DMS153 treated with DMSO at 0.1 percent for 48 hours (cell line): Measurements from ENCODE around the gene F12.
A peak's percentile ranks its signal among the peaks of the same experiment; 100 is the strongest.
"Not testable (repeated sequence)": the region's sequence is repeated elsewhere in the genome, so short reads cannot be mapped to it uniquely, and the experiment has no call there.

Experiments
- DNase-seq: peaks from one replicate; lab custom pipeline; 2025; ENCODE audit not compliant: unreplicated experiment; lab: John Stamatoyannopoulos, UW

Gene F12

DNA sequence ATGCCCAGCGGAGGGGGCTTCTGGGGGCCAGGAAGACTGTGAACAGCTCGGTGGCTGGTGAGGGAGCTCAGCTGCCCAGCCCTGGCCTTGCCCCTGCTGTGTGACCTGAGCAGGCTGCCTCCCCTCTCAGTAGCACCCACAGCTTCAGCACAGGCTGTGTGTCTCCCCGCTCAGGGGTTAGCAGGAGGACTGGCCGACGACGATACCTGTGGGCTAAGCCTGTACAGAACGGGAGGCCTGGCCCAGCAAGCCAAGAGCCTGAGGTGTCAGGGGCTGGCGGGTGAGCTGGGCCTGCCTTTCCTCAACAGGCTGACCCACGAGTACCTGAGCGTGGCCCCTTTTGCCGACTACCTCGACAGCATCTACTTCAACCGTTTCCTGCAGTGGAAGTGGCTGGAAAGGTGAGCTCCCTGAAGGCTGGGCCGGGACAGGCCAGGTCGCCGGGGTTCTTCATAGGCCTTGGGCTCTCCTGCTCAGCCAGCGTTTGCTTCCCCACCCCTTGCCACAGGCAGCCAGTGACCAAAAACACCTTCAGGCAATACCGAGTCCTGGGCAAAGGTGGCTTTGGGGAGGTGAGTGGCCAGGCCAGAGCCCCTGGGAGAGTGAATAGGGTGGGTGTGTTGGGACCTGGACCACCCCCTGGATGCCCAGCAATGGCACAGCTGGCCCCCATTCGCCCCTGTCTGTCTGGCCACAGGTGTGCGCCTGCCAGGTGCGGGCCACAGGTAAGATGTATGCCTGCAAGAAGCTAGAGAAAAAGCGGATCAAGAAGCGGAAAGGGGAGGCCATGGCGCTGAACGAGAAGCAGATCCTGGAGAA lies 23.7 kb upstream of the F12 start:
- DNase-seq = no peak

DNA sequence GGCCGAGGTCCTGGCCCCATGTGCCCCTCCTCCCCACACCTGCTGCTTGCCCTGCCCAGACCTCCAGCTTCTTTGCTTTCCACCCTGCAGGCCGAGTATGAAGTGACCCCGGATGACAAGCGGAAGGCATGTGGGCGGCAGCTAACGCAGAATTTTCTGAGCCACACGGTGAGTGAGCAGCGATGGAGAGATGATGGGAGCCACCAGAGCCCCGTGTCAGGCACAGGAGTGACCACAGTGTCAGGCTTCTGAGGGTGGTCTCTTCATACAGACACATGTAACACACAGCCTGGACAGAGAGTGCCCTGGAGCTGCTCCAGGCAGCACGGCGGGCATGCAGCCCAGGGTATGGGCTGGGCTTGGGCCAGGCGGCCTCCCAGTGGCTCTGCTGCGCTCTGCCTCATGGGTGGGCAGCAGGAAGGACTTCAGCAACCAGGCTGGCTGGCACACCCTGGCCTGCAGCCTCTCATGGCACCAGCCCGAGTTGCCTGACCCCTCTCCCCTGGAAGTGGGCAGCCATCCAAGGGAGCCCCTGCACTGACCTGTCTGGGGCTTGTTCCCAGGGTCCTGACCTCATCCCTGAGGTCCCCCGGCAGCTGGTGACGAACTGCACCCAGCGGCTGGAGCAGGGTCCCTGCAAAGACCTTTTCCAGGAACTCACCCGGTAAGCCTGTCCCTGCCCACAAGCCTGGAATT lies 22.9 kb upstream of the F12 start:
- DNase-seq = no peak

GRCh38 chr5:177431317-177432142 lies 22.2 kb upstream of the F12 start:
- DNase-seq = no peak

DNA sequence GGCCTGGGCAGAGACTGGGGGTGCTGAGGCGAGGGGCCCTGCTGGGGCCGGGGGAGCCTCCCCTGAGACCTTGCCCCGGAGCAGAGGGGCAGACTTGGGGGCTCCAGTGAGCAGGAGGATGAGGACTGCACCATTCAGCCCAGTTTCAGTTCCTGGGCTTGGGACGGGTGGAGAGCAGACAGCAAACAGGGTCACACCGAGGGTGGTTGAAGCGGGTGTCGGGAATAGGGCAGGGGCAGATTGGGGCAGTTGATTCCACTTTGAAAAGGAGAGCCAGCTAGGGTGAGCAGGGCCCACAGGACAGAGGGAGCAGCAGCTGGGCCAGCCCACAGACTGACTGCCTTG lies 21.6 kb upstream of the F12 start:
- no peak for DNase-seq

- no peak for DNase-seq
These were observed 21.0 kb upstream of the F12 start for GRCh38 chr5:177430140-177430951.

DNA sequence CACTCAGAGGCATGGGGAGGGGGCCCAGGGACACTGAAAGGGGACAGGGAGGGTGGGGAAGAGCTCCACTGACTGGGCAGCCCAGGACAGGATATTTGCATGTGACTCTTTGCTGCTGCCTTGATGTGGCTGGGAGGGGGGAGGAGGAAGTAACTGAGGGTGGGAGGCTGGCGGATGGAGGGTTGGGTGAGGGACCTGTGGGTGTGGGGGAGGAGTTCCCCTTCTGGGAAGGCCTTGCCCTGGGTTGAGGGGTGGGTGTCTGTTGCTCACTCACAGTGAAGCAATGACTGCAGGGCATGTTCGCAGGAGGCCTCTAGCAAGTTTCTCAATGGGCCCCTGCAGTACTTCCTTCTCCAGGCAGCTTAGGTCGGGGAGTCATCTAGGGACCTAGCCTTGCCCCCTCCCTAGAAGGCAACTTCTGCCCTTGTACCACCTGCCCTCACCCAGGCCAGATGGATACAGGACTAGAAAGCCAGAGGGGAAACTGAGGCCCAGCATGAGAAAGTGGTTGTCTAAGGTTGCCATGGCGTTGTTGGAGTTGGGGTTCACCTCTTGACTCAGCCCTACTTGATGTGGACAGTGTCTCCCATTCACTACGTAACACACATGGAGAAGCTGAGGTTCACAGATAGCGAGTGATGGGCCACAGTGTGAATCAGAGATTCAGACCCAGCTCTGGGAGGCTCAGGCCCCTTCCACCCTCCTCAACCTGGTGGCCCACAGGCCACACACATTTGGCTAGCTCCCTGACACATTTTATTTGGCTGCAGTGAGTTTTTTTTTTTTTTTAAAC lies 20.1 kb upstream of the F12 start:
- DNase-seq = no peak

- DNase-seq = no peak
These were observed 19.3 kb upstream of the F12 start for GRCh38 chr5:177428574-177429217.

DNA sequence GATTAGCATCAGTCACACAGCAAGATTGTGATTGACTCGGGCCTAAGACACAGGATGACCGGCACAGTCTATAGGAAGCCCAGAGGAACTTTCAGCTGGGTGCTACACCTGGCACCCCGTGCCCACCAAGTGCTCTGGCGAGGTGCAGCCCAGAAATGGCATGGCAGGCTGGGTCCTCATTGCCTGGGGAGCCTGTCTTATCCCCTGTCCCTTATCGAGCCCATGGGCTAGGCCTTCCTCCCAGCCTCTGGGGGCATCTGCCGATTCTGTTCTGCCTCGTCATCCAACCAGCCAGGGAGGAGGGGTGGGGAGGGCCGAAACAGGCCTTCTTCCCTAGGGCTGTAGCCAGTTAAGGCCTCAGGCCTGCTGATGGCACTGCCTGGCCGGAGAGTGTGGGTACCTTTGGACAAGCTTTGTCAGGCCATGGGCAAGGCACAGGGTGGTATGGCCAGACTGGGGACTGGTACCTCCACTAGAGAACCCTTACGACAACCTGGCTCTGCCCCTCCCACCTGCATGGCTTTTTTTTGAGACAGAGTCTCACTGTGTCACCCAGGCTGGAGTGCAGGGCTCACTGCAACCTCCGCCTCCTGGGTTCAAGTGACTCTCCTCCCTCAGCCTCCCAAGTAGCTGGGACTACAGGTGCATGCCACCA lies 18.7 kb upstream of the F12 start:
- no peak for DNase-seq

DNA sequence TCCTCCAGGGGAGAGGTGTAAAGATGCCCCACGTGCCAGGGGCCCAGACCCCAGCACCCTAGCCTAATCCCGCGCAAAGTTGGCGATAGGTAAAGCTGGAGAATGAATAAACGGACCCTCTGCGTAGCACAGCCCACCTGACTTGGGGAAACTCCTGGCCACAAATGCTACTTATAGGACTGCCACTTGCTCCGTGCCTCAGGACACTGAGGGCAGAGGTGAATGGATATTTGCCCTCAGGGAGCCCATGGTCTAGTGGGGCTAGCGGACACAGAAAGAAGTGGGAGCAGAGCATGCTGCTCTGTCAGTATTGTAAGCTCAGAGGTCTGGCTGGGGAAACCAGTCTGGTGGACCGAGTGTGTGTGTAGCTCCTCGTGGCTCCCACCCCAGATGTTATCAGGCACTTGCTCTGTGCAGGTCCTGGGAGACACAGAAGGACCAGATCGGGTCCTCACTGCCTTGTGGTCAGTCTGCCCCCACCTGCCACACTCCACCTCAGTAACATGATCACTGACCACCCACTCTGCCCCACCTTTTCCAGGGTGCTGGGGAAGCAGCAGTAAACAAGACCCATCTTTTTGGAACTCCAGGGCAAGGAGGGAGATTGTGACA lies 18.0 kb upstream of the F12 start:
- no peak for DNase-seq

DNA sequence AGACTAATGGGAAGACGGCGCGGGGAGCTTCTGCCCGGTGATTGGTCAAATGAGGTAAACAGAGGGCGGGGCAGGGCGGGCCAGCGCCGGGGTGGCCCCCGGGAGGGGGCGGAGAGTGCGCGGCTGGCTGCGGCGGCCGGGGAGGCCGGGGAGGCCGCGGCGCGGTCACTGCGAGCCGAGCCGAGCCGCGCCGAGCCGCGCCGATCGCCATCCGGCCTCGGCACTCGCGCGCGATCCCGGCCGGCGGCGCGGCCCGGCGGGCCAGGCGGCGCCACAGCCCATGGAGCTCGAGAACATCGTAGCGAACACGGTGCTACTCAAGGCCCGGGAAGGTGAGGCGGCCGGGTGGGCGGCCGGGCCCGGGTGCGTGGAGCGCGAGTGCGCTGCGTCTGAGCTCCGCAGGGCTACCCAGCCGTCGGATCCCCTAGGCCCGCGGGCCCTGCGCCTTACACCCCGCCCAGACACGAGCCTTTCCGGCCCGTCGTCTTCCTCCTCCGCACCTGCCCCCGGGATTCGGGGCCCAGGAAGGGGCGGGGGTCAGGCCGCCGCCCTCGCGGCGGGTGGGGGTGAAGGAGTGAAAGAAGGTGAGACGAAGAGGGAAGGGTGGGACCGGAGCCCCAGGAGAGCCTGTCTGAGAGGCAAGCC lies 17.3 kb upstream of the F12 start, which contains the start of gene GRK6:
TSS of gene GRK6 (plus strand) at position 111 of the 645 bp plus-strand sequence. CDS start at position 281, 170 bp downstream.
- DNase-seq = no peak

DNA sequence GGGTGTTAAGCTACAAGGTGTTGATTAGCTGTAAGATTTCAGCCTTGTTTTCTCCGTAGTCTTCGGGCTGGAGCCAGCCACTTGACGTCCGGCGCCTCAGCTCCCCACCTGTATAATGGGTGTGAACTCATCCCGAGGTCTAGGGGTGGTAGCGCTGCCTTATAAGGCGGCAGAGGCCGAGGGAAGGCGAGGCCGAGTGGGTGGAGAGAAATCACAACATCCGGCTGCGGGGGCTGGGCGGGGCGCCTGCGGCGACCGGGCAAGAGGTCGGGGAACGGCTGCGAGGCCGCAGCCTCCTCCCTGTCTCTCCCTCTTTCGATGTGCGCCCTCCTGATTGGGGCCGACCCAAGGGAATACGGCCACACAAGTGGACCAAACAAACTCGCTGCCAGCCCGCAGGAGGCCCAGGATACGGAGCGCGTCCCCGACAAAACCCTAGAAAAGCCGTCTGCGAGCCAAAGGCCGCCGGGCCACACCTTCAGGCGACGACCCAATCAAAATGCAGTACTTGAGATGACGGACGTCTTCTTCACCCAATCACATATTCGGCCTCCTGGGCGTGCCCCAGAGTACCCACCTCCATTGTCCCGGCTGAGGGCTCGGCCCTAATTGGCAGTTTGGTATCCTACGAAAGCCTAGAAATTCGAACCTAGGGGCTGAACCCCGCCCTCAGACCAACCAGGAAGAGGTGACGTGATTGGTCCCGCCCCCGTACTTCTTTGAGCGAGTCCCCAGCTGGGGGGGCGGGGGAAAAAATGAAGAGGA lies 16.6 kb upstream of the F12 start:
- DNase-seq = peak; percentile 87

DNA sequence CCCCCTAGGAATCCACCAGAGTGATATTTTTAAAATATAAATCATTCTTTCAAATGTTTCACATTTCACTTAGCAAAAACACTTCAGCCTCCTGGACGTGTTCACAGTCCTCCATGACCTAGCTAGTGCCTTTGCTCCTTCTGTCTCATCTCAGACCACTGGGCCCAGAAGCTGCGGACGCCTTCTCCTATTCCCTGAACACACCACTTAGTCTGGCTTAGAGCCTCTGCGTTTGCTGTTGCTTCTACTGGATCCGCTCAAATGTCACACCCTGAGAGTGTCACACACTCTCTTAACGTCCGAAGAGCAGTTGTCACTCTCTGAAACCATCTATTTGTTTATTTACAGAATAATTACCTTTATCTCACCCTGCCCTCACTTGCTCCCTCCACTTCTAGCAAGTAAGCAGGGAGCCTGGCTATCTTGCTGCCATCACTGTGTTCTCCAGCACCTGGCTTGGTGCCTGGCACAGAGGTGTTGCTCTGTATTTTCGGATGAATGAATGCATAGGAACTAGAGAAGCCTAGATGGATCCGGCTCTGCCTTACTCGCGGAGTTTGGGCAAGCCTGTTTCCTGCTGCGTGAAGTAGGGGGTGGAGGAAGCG lies 15.9 kb upstream of the F12 start:
- DNase-seq = no peak

DNA sequence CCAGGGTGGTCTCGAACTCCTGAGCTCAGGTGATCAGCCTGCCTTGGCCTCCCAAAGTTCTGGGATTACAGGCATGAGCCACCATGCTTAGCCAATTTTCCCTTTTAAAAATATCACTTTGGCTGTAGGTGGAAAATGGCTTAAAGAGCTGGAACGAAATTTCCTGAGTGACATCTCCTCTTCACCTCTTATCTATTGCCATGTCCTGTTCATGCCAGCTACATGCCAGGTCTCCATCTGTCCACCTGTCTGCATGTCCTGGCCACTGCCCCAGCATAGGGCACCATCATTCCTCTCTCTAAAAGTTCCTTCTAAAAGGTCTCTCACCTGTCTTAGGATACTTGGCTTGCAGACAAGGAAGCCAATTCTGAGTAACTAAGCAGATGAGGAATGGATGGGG lies 14.3 kb upstream of the F12 start:
- DNase-seq = no peak

DNA sequence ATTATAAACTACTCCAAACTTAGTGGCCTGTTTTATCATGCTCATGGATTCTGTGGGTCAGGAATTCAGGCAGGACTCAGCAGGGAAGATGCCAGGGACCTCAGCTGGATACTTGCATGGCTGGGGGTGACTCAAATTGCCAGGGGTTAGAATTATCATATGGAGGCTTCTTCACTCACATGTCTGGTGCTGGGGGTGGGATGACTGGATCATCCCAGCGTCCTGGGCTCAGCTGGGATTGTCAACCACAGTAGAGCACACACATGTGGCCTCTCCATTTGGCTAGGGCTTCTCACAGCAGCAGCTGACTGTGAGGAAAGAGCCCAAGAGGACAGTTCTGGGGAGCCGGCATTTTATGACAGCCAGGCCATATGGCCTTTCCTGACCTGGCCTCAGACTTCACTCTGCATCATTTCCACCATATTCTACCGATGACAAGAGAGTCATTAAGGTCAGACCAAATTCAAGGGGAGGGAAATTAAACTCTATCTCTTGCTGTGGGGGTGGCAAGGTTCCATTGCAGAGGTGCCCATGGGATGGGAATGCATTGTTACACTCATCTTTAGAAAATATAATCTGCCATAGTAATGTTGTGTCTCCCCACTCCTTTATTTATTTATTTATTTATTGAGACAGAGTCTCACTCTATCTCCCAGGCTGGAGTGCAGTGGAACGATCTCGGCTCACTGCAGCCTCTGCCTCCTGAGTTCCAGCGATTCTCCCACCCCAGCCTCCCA lies 11.9 kb upstream of the F12 start:
- DNase-seq = no peak

DNA sequence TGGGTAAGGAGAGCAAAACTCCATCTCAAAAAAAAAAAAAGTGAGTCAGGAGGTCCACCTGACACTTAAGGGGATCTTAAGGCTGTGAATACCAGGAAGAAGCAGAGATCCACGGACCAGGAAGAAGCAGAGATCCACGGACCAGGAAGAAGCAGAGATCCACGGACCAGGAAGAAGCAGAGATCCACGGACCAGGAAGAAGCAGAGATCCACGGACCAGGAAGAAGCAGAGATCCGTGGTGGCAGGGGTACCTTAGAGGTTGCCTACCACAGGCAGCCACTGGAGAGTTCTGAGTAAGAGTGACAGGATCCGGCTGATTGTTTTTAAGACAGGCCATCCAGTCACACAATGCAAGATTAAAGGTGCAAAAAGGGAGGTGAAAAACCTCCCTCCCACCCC lies 11.1 kb upstream of the F12 start:
- DNase-seq = not testable (repeated sequence)

DNA sequence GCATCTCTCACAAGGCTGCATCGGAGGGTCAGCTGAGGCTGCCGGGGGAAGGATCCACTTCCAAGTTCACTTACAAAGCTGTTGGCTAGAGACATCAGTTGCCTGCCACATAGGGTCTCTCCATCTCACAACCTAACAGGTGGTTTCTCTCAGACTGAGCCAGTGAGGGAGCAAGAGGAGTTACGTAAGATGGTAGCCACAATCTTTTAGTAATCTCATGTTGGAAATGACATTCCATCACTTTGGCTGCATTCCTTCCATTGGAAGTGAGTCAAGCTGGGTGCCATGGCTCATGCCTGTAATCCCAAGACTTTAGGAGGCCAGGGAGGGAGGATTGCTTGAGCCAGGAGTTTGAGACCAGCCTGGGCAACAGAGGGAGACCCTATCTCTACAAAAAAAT lies 9.7 kb upstream of the F12 start:
- DNase-seq = no peak
